ENCODE measurements around the gene AKAP6.
"Not testable (repeated sequence)": the region's sequence is repeated elsewhere in the genome, so short reads cannot be mapped to it uniquely, and the experiment has no call there.

The AKAP6 gene

DNA sequence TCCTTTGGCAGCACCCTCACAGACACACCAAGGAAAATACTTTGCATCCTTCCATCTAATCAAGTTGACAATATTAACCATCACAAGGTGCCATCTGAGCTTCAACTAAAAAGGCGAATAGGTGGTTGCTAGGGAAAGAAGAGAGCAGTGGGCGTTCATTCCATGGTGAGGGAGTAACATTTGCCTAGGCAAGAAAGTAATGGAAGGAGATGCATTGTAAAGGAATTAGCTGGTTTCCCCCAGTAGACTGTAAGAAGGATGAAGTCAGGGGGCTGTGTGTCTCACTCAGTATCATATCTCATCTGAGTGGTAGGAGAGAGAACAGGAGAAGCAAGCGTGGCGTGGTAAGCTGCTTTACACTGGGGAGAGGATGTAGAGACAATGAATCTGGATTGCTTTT lies 34.7 kb downstream of the AKAP6 start:
- Histone ChIP-seq H3K36me3 (ENCODE audit: insufficient read depth, low read length) (no peaks in the 10 kb centered on the region), H3K4me1 (ENCODE audit: insufficient read depth, low read length) (peaks cover 27% of the 10 kb centered on the region), H3K27ac (ENCODE audit: low read depth, low read length) (no peak overlapping the region), H3K9me3 (ENCODE audit: low read length) (no peaks in the 10 kb centered on the region), H3K4me3 (ENCODE audit: low read depth in 1 of 2, low read length in 2 of 2) (no peak overlapping the region), H3K27me3 (ENCODE audit: control insufficient read depth in 1 of 2, insufficient read depth in 2 of 2, low read length in 2 of 2) (no peaks in the 10 kb centered on the region), H3K9ac (ENCODE audit: low read length) (no peak overlapping the region)

DNA sequence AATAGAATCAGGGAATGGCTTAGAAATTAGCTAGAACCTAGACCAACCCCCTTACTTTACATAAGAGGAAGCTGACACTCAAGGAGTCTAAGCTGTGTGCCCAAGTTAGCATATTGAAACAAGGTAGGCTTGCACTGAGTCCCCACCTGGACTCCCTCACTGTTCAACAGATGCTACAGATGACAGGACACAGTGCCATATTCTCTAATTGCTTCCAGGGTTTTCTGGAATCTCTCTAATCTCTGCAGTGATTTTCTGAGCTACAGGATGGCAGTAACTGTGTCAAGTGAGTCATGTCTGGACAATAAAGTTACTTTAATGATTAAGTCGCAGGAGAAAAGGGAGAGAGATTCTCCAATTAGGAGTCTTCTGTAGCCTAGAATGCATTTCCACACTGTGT lies 35.8 kb downstream of the AKAP6 start:
- Histone ChIP-seq H3K9ac (ENCODE audit: low read length) (no peak overlapping the region), H3K27me3 (ENCODE audit: control insufficient read depth in 1 of 2, insufficient read depth in 2 of 2, low read length in 2 of 2) (no peaks in the 10 kb centered on the region), H3K4me1 (ENCODE audit: insufficient read depth, low read length) (peaks cover 27% of the 10 kb centered on the region), H3K27ac (ENCODE audit: low read depth, low read length) (no peak overlapping the region), H3K9me3 (ENCODE audit: low read length) (no peaks in the 10 kb centered on the region), H3K36me3 (ENCODE audit: insufficient read depth, low read length) (no peaks in the 10 kb centered on the region), H3K4me3 (ENCODE audit: low read depth in 1 of 2, low read length in 2 of 2) (no peak overlapping the region)

DNA sequence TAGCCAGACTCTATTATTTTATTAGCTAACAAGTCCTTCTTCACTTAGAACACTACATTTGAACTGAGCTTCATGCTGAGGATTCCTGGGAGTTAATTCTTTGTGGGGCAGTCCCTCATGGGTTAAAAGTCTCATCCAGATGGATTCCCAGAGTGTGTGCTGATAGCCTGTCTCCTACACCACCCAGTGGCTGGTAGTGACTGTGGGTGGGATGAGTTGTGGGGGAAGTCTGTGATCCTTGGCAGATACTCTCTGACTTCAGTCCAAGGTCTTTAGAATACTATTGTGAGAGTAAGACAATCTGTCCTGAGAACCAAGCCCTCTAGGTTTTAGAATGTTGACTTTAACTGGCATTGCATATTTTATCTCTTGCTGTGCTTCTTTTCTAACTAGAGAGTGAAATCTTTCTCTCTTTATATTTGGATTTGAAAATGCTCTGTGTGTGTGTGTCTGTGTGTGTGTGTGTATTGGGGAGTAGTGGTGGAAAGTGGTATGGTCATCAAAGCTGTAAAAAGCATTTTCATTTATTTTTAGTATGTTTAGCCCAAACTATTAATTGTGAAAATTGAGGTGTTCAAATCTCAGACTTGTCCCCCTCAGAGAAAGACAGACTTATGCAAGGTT lies 37.3 kb downstream of the AKAP6 start:
- H3K4me3 ChIP-seq (ENCODE audit: low read depth in 1 of 2, low read length in 2 of 2) = no peak overlapping the region
- no peaks in the 10 kb centered on the region for H3K36me3 ChIP-seq (ENCODE audit: insufficient read depth, low read length)
- H3K27me3 ChIP-seq (ENCODE audit: control insufficient read depth in 1 of 2, insufficient read depth in 2 of 2, low read length in 2 of 2) = no peaks in the 10 kb centered on the region
- H3K4me1 ChIP-seq (ENCODE audit: insufficient read depth, low read length) = peaks cover 27% of the 10 kb centered on the region
- no peak overlapping the region for H3K9ac ChIP-seq (ENCODE audit: low read length)
- H3K9me3 ChIP-seq (ENCODE audit: low read length) = no peaks in the 10 kb centered on the region
- H3K27ac ChIP-seq (ENCODE audit: low read depth, low read length) = no peak overlapping the region

DNA sequence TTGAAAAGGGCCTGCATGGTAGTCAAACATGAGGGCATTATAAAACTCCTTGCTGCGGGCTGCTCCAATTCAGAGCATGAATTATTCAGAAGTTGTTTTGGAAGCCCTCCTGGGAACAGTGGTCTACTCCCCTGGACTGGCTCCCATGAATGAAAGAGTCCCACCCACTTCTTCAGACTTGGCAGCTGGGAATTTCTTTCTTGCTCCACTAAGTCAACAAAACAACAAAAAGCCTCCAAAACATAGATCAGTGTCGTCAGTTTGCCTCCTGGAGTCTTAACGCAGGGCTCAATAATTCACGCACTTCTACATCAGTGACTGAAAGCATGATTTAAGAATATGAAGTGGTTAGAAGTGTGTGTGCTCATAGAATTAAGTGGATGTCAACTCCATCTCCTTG lies 37.9 kb downstream of the AKAP6 start:
- no peaks in the 10 kb centered on the region for H3K27me3 ChIP-seq (ENCODE audit: control insufficient read depth in 1 of 2, insufficient read depth in 2 of 2, low read length in 2 of 2)
- H3K9me3 ChIP-seq (ENCODE audit: low read length) = no peaks in the 10 kb centered on the region
- no peak overlapping the region for H3K27ac ChIP-seq (ENCODE audit: low read depth, low read length)
- no peaks in the 10 kb centered on the region for H3K36me3 ChIP-seq (ENCODE audit: insufficient read depth, low read length)
- no peak overlapping the region for H3K9ac ChIP-seq (ENCODE audit: low read length)
- peaks cover 27% of the 10 kb centered on the region for H3K4me1 ChIP-seq (ENCODE audit: insufficient read depth, low read length)
- H3K4me3 ChIP-seq (ENCODE audit: low read depth in 1 of 2, low read length in 2 of 2) = no peak overlapping the region

DNA sequence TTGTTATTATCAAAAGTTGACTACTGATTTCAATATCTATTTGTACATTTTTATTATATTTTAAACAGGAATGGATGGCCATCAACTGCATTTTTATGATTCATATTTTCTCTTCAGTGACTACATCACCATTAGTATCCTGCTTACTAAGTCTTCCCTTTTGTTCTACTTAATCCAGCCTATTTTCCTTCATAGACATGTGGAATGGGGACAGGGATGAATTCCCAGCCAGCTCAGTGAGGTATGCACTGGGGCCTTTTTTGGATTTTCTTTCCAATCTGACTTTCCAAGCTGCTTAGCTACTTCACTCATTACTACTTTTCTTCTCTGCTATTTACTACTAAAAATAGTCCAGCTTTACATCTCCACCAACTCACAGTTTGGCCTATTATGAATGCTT lies 38.4 kb downstream of the AKAP6 start:
- H3K27ac ChIP-seq (ENCODE audit: low read depth, low read length) = no peak overlapping the region

DNA sequence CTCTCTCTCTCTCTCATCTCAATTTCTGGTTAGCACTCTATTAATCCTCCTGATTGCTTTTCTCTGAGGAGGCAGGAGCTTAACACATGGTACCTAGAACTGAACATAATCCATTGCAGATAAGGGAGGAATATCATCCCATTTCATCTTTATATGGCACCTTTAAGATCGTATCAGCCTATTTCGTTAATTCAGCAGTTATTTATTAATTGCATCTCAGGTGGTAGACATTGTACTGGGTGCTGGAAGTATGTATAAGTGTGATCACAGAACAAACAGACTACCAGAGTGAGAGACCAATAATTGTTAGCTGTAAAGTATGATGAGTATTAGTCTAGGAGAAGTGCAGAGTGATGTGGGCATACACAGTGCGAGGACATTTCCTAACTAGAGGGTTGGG lies 39.0 kb downstream of the AKAP6 start:
- peaks cover 27% of the 10 kb centered on the region for H3K4me1 ChIP-seq (ENCODE audit: insufficient read depth, low read length)
- no peaks in the 10 kb centered on the region for H3K27me3 ChIP-seq (ENCODE audit: control insufficient read depth in 1 of 2, insufficient read depth in 2 of 2, low read length in 2 of 2)
- no peaks in the 10 kb centered on the region for H3K9me3 ChIP-seq (ENCODE audit: low read length)
- H3K27ac ChIP-seq (ENCODE audit: low read depth, low read length) = no peak overlapping the region
- no peak overlapping the region for H3K4me3 ChIP-seq (ENCODE audit: low read depth in 1 of 2, low read length in 2 of 2)
- no peak overlapping the region for H3K9ac ChIP-seq (ENCODE audit: low read length)
- H3K36me3 ChIP-seq (ENCODE audit: insufficient read depth, low read length) = no peaks in the 10 kb centered on the region

More for the DNA sequence above, 38.4 kb downstream of the AKAP6 start:
- Histone ChIP-seq H3K27me3 (ENCODE audit: control insufficient read depth in 1 of 2, insufficient read depth in 2 of 2, low read length in 2 of 2) (no peaks in the 10 kb centered on the region), H3K9ac (ENCODE audit: low read length) (no peak overlapping the region), H3K4me1 (ENCODE audit: insufficient read depth, low read length) (peaks cover 27% of the 10 kb centered on the region), H3K9me3 (ENCODE audit: low read length) (no peaks in the 10 kb centered on the region), H3K36me3 (ENCODE audit: insufficient read depth, low read length) (no peaks in the 10 kb centered on the region), H3K4me3 (ENCODE audit: low read depth in 1 of 2, low read length in 2 of 2) (no peak overlapping the region)

DNA sequence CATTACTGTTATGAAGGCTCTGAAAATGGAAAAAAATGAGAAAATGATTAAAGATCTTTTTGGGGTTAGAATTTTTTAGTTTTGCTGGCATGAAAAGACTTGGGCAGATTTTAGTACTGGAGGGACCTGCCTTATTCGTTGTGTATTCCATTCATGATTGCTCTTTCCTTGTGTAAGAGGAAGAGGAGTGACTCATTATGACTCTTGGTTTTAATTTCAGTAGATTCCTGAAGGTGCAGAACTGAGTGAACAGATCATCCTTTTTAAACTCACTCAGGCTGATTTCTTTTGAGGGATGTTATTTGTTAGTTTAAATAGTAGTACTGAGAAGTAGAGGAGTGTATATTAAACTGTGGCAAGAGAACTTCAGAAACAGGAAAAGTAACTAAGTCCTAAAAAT lies 41.6 kb downstream of the AKAP6 start:
- no peak overlapping the region for H3K27ac ChIP-seq (ENCODE audit: low read depth, low read length)
- H3K9ac ChIP-seq (ENCODE audit: low read length) = no peak overlapping the region
- H3K4me3 ChIP-seq (ENCODE audit: low read depth in 1 of 2, low read length in 2 of 2) = no peak overlapping the region
- peaks cover 22% of the 10 kb centered on the region for H3K4me1 ChIP-seq (ENCODE audit: insufficient read depth, low read length)
- no peaks in the 10 kb centered on the region for H3K27me3 ChIP-seq (ENCODE audit: control insufficient read depth in 1 of 2, insufficient read depth in 2 of 2, low read length in 2 of 2)
- H3K36me3 ChIP-seq (ENCODE audit: insufficient read depth, low read length) = no peaks in the 10 kb centered on the region
- no peaks in the 10 kb centered on the region for H3K9me3 ChIP-seq (ENCODE audit: low read length)

DNA sequence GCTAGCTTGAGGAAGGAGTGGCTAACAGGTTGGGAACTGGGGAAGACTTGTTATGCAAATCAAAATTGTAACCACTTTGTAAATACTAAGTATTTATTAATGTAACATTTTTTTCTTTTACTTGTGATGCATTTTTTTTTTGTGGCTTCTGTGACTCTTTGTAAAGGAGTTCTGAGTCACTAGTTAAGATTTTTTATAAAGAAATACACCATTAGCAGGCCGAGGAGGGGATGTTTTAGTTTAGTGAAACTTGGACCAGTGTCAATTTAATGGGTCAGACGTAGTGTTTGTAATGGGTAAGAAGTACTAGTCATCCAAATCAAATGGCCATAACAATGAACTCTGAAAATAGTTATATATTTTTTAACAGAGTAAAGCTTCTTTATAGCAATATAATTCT lies 43.1 kb downstream of the AKAP6 start:
- Histone ChIP-seq H3K4me3 (ENCODE audit: low read depth in 1 of 2, low read length in 2 of 2) (no peak overlapping the region), H3K4me1 (ENCODE audit: insufficient read depth, low read length) (peaks cover 8% of the 10 kb centered on the region), H3K27ac (ENCODE audit: low read depth, low read length) (no peak overlapping the region), H3K27me3 (ENCODE audit: control insufficient read depth in 1 of 2, insufficient read depth in 2 of 2, low read length in 2 of 2) (no peaks in the 10 kb centered on the region), H3K9ac (ENCODE audit: low read length) (no peak overlapping the region), H3K36me3 (ENCODE audit: insufficient read depth, low read length) (no peaks in the 10 kb centered on the region), H3K9me3 (ENCODE audit: low read length) (no peaks in the 10 kb centered on the region)

DNA sequence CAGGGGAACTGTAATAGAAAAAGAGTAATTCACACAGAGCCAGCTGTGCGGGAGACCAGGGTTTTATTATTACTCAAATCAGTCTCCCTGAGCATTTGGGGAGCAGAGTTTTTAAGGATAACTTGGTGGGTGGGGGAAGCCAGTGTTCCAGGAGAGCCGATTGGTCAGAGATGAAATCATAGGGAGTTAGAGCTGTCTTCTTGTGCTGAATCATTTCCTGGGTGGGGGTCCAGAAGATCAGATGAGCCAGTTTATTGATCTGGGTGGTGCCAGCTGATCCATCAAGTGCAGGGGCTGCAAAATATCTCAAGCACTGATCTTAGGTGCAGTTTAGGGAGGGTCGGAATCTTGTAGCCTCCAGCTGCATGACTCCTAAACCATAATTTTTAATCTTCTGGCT lies 44.1 kb downstream of the AKAP6 start:
- not testable (repeated sequence) for H3K4me1 ChIP-seq (ENCODE audit: insufficient read depth, low read length); H3K9ac ChIP-seq (ENCODE audit: low read length); H3K36me3 ChIP-seq (ENCODE audit: insufficient read depth, low read length); H3K27me3 ChIP-seq (ENCODE audit: control insufficient read depth in 1 of 2, insufficient read depth in 2 of 2, low read length in 2 of 2); H3K4me3 ChIP-seq (ENCODE audit: low read depth in 1 of 2, low read length in 2 of 2); H3K9me3 ChIP-seq (ENCODE audit: low read length); H3K27ac ChIP-seq (ENCODE audit: low read depth, low read length)

DNA sequence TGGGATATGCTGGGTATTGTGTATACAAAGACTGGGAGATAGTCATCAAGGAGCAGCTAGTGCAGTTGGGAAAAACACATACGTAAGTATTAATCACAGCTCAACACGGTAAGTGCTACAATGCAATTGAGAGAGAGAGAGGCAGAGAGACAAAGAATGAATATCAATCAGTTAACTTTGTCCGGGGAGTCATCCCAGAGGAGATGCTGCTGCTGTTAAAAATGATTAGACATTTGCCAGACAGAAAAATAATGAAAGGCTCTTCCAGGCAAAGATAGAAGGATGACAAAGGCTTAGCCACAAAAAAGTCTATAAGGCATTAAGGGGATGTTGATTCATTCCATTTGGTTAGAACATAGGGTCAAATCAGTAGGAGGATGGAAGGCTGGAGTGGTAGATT lies 45.1 kb downstream of the AKAP6 start:
- Histone ChIP-seq H3K9ac (ENCODE audit: low read length) (no peak overlapping the region), H3K4me1 (ENCODE audit: insufficient read depth, low read length) (no peaks in the 10 kb centered on the region), H3K27me3 (ENCODE audit: control insufficient read depth in 1 of 2, insufficient read depth in 2 of 2, low read length in 2 of 2) (no peaks in the 10 kb centered on the region), H3K36me3 (ENCODE audit: insufficient read depth, low read length) (no peaks in the 10 kb centered on the region), H3K4me3 (ENCODE audit: low read depth in 1 of 2, low read length in 2 of 2) (no peak overlapping the region), H3K27ac (ENCODE audit: low read depth, low read length) (no peak overlapping the region), H3K9me3 (ENCODE audit: low read length) (no peaks in the 10 kb centered on the region)

DNA sequence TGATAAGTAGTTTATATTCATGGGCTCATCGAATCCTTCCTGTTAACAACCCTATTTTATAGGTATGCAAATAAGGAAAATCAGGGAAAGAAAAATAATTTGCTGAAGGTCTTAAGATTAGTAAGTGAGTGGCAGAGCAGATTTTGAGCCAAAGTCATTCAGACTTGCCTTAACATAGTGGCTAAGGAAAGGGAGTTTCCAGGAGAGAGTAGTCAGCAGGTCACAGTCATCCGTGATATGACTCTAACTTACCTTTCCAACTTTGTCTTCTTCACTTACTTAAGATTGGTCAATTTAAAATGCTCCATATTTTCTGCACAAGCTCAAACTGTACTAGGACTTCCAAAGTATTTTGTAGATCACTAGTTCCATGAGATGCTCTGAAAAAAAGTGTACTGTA lies 46.6 kb downstream of the AKAP6 start:
- H3K9me3 ChIP-seq (ENCODE audit: low read length) = no peaks in the 10 kb centered on the region
- H3K27ac ChIP-seq (ENCODE audit: low read depth, low read length) = no peak overlapping the region
- no peak overlapping the region for H3K9ac ChIP-seq (ENCODE audit: low read length)
- H3K4me1 ChIP-seq (ENCODE audit: insufficient read depth, low read length) = no peaks in the 10 kb centered on the region
- H3K4me3 ChIP-seq (ENCODE audit: low read depth in 1 of 2, low read length in 2 of 2) = no peak overlapping the region
- H3K27me3 ChIP-seq (ENCODE audit: control insufficient read depth in 1 of 2, insufficient read depth in 2 of 2, low read length in 2 of 2) = no peaks in the 10 kb centered on the region
- H3K36me3 ChIP-seq (ENCODE audit: insufficient read depth, low read length) = no peaks in the 10 kb centered on the region

DNA sequence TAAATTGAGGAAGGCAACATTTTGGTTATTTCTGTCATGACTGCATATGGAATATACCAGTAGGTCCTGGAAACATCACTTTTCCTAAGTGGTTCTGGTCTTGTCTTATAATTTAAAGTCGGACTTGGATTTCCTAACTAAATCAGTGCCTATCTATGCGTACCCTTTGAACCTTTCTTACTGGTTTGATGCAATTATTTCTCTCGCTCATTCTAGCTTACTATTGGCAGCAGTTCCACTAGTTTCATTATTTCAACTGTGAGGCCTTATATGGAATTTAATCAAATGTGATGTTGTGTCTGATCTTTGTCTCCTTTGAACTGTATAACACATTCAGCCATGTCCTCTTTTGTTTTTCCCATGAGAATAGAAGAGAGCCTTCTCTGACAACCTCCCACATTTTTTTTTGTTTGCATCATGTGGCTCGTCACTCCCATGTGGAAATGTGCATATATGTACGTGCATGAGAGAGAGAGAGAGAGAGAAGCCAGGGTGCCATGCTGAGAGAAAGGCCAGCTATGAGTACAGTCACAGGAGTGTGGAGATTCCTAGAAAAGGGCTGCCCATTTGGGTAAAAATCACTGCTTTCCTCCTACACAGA lies 48.0 kb downstream of the AKAP6 start:
- no peaks in the 10 kb centered on the region for H3K36me3 ChIP-seq (ENCODE audit: insufficient read depth, low read length)
- no peaks in the 10 kb centered on the region for H3K4me1 ChIP-seq (ENCODE audit: insufficient read depth, low read length)
- no peaks in the 10 kb centered on the region for H3K9me3 ChIP-seq (ENCODE audit: low read length)
- no peak overlapping the region for H3K4me3 ChIP-seq (ENCODE audit: low read depth in 1 of 2, low read length in 2 of 2)
- H3K27me3 ChIP-seq (ENCODE audit: control insufficient read depth in 1 of 2, insufficient read depth in 2 of 2, low read length in 2 of 2) = no peaks in the 10 kb centered on the region
- H3K27ac ChIP-seq (ENCODE audit: low read depth, low read length) = no peak overlapping the region
- no peak overlapping the region for H3K9ac ChIP-seq (ENCODE audit: low read length)
